HCT116 (cell line): ENCODE results near the gene KCNE1. TPM values are rescaled to one million over a fixed set of nuclear protein-coding genes. Genes with fewer than 3 reads are reported as not detected.

Experiments used
- ATAC-seq: fragments of 200-7000 bp; cut with Tn5 transposase; 2 replicates; pipeline ENCODE4 v1.9.1; 2020; ENCODE audit warnings: mild to moderate bottlenecking, moderate library complexity
- BruUV-seq: library from RNA; stranded (reverse); fragments of 400-500 nt; replicated peaks from 2 replicates; lab custom pipeline; 2021; lab: Mats Ljungman, UMichigan
- CTCF ChIA-PET: fragments of 300-600 bp; sonication (Branson Sonifier 250); formaldehyde crosslinking; loops from one replicate; lab custom pipeline; 2021; ENCODE audit warnings: antibody characterized with exemption; lab: Charles Lee
- POLR2A ChIA-PET: fragments of 300-600, 350-600 bp; sonication (Branson Sonifier 250); formaldehyde crosslinking; loops from one replicate; lab custom pipeline; 2021; ENCODE audit warnings: antibody characterized with exemption; lab: Charles Lee
- RAD21 ChIA-PET, 2 experiments: fragments of 300-600 bp; sonication (Branson Sonifier 250); formaldehyde crosslinking; loops; one replicate each; lab custom pipeline; 2023; ENCODE audit warnings: low total read pairs in 2 of 2; ENCODE audit not compliant: uncharacterized antibody in 2 of 2, unreplicated experiment in 2 of 2, low non-redundant PET in 1 of 2; lab: Charles Lee
- DNase-seq: peaks from one replicate; pipeline ENCODE4 v3.0.0-alpha.2; 2010; ENCODE audit warnings: low read depth, low spot score
- H2AFZ ChIP-seq: fragments of 200-600 bp; shearing (Covaris generic), sonication (generic); 2 replicates; pipeline ENCODE4 v1.6.1; 2017; ENCODE audit warnings: low read depth, mixed run types, mixed read lengths, antibody characterized with exemption, low read length; ENCODE audit not compliant: poor library complexity, severe bottlenecking
- H3K27ac ChIP-seq: 2 replicates; pipeline ENCODE4 v1.5.1; 2012; ENCODE audit warnings: low read depth, low read length
- H3K27me3 ChIP-seq: fragments of 200-600 bp; sonication (generic); 2 replicates; pipeline ENCODE4 v1.6.1; 2016; ENCODE audit warnings: mixed run types, low read length, mixed read lengths; ENCODE audit not compliant: insufficient read depth
- H3K36me3 ChIP-seq, 2 experiments: fragments of 200-500 bp in 1 of 2; fragments of 200-600 bp in 1 of 2; sonication (Bioruptor generic) in 1 of 2; sonication (generic) in 1 of 2; 2 replicates each; pipeline versions ENCODE4 v1.5.1 to v1.6.1; 2014 to 2016; ENCODE audit warnings: low read length in 2 of 2, inconsistent platforms in 1 of 2, mixed read lengths in 1 of 2, mixed run types in 1 of 2; ENCODE audit not compliant: insufficient read depth in 2 of 2, control insufficient read depth in 1 of 2
- H3K4me1 ChIP-seq, 2 experiments: fragments of 200-600 bp in 1 of 2; sonication (generic) in 1 of 2; 2 replicates each; pipeline versions ENCODE4 v1.5.1 to v1.6.1; 2012 to 2017; ENCODE audit warnings: low read length in 2 of 2, inconsistent platforms in 1 of 2, mild to moderate bottlenecking in 1 of 2, mixed read lengths in 1 of 2, mixed run types in 1 of 2, moderate library complexity in 1 of 2; ENCODE audit not compliant: insufficient read depth in 2 of 2, control insufficient read depth in 1 of 2
- H3K4me2 ChIP-seq: fragments of 200-600 bp; sonication (generic); 2 replicates; pipeline ENCODE4 v1.6.1; 2017; ENCODE audit warnings: mixed run types, low read length, mixed read lengths
- H3K4me3 ChIP-seq, 2 experiments: fragments of 200-600 bp in 1 of 2; sonication (generic) in 1 of 2; replicated peaks in 1 of 2; 2 replicates each; pipeline ENCODE4 v1.5.1; 2011 to 2016; ENCODE audit warnings: low read length in 2 of 2, control low read depth in 1 of 2, low read depth in 1 of 2, mild to moderate bottlenecking in 1 of 2, mixed read lengths in 1 of 2, mixed run types in 1 of 2
- H3K79me2 ChIP-seq: fragments of 200-600 bp; sonication (generic); 2 replicates; pipeline ENCODE4 v1.6.1; 2017; ENCODE audit warnings: mild to moderate bottlenecking, mixed run types, low read length, moderate library complexity, mixed read lengths; ENCODE audit not compliant: insufficient read depth
- H3K9ac ChIP-seq: fragments of 200-600 bp; sonication (generic); 2 replicates; pipeline ENCODE4 v1.6.1; 2016; ENCODE audit warnings: low read length, mixed read lengths
- H3K9me2 ChIP-seq: fragments of 200-600 bp; sonication (generic), shearing (Covaris generic); 2 replicates; pipeline ENCODE4 v1.6.1; 2017; ENCODE audit warnings: mixed run types, mild to moderate bottlenecking, moderate library complexity; ENCODE audit not compliant: insufficient read depth
- H3K9me3 ChIP-seq, 2 experiments: fragments of 200-500 bp in 1 of 2; fragments of 200-600 bp in 1 of 2; sonication (Bioruptor generic) in 1 of 2; sonication (generic) in 1 of 2; 2 replicates each; pipeline ENCODE4 v1.6.1; 2014 to 2017; ENCODE audit warnings: low read length in 2 of 2, mixed read lengths in 2 of 2, inconsistent platforms in 1 of 2, low read depth in 1 of 2, mild to moderate bottlenecking in 1 of 2, mixed run types in 1 of 2, moderate library complexity in 1 of 2; ENCODE audit not compliant: control insufficient read depth in 1 of 2, insufficient read depth in 1 of 2
- H4K20me1 ChIP-seq: fragments of 200-600 bp; sonication (generic), shearing (Covaris generic); 2 replicates; pipeline ENCODE4 v1.6.1; 2017; ENCODE audit warnings: mixed run types, mild to moderate bottlenecking, moderate library complexity; ENCODE audit not compliant: insufficient read depth
- EZH2 ChIP-seq: fragments of 200-600 bp; sonication (generic); IDR thresholded peaks from 2 replicates; pipeline ENCODE4 v1.6.1; 2017; ENCODE audit warnings: antibody characterized with exemption, mixed run types
- EZH2phosphoT487 ChIP-seq: fragments of 200-600 bp; IDR thresholded peaks from 2 replicates; pipeline ENCODE4 v1.6.1; 2018; ENCODE audit warnings: antibody characterized with exemption, borderline replicate concordance
- REST ChIP-seq: IDR thresholded peaks from 2 replicates; pipeline ENCODE4 v1.6.1; 2012; ENCODE audit warnings: low read depth
- intact Hi-C: fragments of 100-400 bp; cut with micrococcal nuclease; formaldehyde crosslinking; loops from 2 replicates; pipeline ENCODE4 v1.10.0; 2022
- total RNA-seq: library from RNA; stranded (reverse); gene quantifications from one replicate; pipeline ENCODE4 v1.2.1, GENCODE V29; 2021; ENCODE audit not compliant: unreplicated experiment

Gene KCNE1
- total RNA-seq, 1 experiment from 2014 or later = not detected

DNA sequence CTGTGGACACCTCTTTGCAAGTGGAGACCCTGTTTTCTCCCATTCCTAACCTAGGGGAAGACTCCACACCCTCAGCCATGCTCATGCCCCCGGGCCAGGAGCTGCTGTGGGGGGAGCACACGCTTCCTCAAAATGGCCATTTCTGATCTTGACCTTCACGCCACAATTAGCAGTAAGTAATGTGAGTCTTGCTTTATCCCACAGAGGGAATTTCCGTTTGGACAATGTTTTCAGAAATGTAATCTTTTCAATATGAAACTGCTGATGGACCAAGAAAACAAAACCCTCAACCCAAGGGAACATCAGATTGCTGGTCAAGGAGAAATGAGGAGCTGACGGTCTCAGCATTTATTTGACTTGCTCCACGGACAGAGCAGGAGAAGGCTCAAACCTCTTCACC, 8.3 kb upstream of the KCNE1 start:
- ChIA-PET POLR2A (no interaction called here), RAD21 (no interaction called here), CTCF (interaction anchor here (1.6 kb wide), 1 partner anchor 10 kb away, joined by 4 read pairs; no protein-coding TSS in a partner anchor)
- Histone ChIP-seq H3K4me3 (no peak overlapping the region), H3K79me2 (no peaks in the 10 kb centered on the region), H3K4me1 (peaks cover 0 to 3% of the 10 kb centered on the region in 2 experiments; a peak in 2 of 4 replicates), H4K20me1 (no peaks in the 10 kb centered on the region), H2AFZ (no peak overlapping the region), H3K36me3 (no peaks in the 10 kb centered on the region), H3K9ac (no peak overlapping the region), H3K4me2 (no peak overlapping the region), H3K9me2 (no peaks in the 10 kb centered on the region), H3K27me3 (no peaks in the 10 kb centered on the region), H3K9me3 (no peaks in the 10 kb centered on the region), H3K27ac (no peak overlapping the region)
- DNase-seq (no peak), ATAC-seq (no peak)
- intact Hi-C loops = no loop called here
- no TSS peak for BruUV-seq
- TF ChIP-seq EZH2phosphoT487 (no peak), EZH2 (no peak)

- Histone ChIP-seq H3K27ac (no peak overlapping the region), H3K79me2 (no peaks in the 10 kb centered on the region), H3K9me2 (no peaks in the 10 kb centered on the region), H3K9me3 (no peaks in the 10 kb centered on the region), H3K27me3 (no peaks in the 10 kb centered on the region)
- DNase-seq = no peak
- intact Hi-C loops = no loop called here
- no TSS peak for BruUV-seq
- POLR2A ChIA-PET = no interaction called here
- TF ChIP-seq REST (no peak), EZH2 (no peak)
- TF ChIP-seq, all 23 proteins: peak for 0
- no peaks in the 10 kb centered on the region for H4K20me1 ChIP-seq
- no peak overlapping the region for H3K4me3 ChIP-seq
- no peak overlapping the region for H3K9ac ChIP-seq
- no peak overlapping the region for H2AFZ ChIP-seq
- no peak for ATAC-seq
- CTCF ChIA-PET = no interaction called here
- RAD21 ChIA-PET = no interaction called here
- H3K36me3 ChIP-seq = no peaks in the 10 kb centered on the region
- no peaks in the 10 kb centered on the region for H3K4me1 ChIP-seq
- H3K4me2 ChIP-seq = no peak overlapping the region
Observed at GRCh38 chr21:34519694-34520093, 7.7 kb upstream of the KCNE1 start.
